Common myeloid progenitor, CD34-positive (primary cell): Measurements from ENCODE around the gene RUSF1.

Source experiments
- CTCF ChIA-PET: fragments of 350-600 bp; sonication (Branson Sonifier 250); formaldehyde crosslinking; loops from one replicate; lab custom pipeline; 2021; ENCODE audit warnings: antibody characterized with exemption; lab: Charles Lee
- POLR2A ChIA-PET: fragments of 350-600 bp; sonication (Branson Sonifier 250); formaldehyde crosslinking; loops from one replicate; lab custom pipeline; 2021; ENCODE audit warnings: antibody characterized with exemption; lab: Charles Lee
- DNase-seq, 3 donors: peaks; one replicate each; pipeline versions ENCODE4 v3.0.0 to v3.0.0-alpha.2; 2013
- H3K27ac ChIP-seq, 2 experiments: 1 replicate in 1 of 2; 2 replicates in 1 of 2; pipeline ENCODE4 v1.7.0; 2013; ENCODE audit warnings: inconsistent platforms in 2 of 2, low read length in 2 of 2, mild to moderate bottlenecking in 2 of 2, low read depth in 1 of 2, moderate library complexity in 1 of 2; ENCODE audit not compliant: severe bottlenecking in 2 of 2, insufficient read depth in 1 of 2, poor library complexity in 1 of 2
- H3K27me3 ChIP-seq, 5 experiments: replicated peaks in 2 of 5; 1 replicate in 3 of 5; 2 replicates in 2 of 5; pipeline versions ENCODE4 v1.6.1 to v1.7.0; 2013; ENCODE audit warnings: low read length in 4 of 5, mild to moderate bottlenecking in 2 of 5, moderate library complexity in 2 of 5, inconsistent platforms in 1 of 5; ENCODE audit not compliant: insufficient read depth in 5 of 5, control insufficient read depth in 4 of 5
- H3K36me3 ChIP-seq, 4 experiments: 1 replicate in 2 of 4; 2 replicates in 2 of 4; pipeline versions ENCODE4 v1.6.1 to v1.7.0; 2013; ENCODE audit warnings: low read length in 3 of 4, control low read depth in 1 of 4, mild to moderate bottlenecking in 1 of 4; ENCODE audit not compliant: control insufficient read depth in 4 of 4, insufficient read depth in 4 of 4
- H3K4me1 ChIP-seq, 4 experiments: 1 replicate in 3 of 4; 2 replicates in 1 of 4; pipeline versions ENCODE4 v1.6.1 to v1.7.1; 2013; ENCODE audit warnings: low read length in 3 of 4, mild to moderate bottlenecking in 3 of 4, control low read depth in 1 of 4, inconsistent platforms in 1 of 4, moderate library complexity in 1 of 4; ENCODE audit not compliant: control insufficient read depth in 4 of 4, insufficient read depth in 4 of 4; ENCODE audit errors: control extremely low read depth in 1 of 4
- H3K4me3 ChIP-seq, 7 experiments: 1 replicate in 4 of 7; 2 replicates in 3 of 7; pipeline versions ENCODE4 v1.5.1 to v1.7.0; 2013; ENCODE audit warnings: mild to moderate bottlenecking in 7 of 7, low read length in 6 of 7, moderate library complexity in 6 of 7, inconsistent platforms in 2 of 7, low read depth in 2 of 7, control low read depth in 1 of 7; ENCODE audit not compliant: insufficient read depth in 4 of 7, control insufficient read depth in 1 of 7; ENCODE audit errors: extremely low read depth in 1 of 7
- H3K9me3 ChIP-seq, 5 experiments: 1 replicate in 4 of 5; 2 replicates in 1 of 5; pipeline versions ENCODE4 v1.6.1 to v1.7.1; 2013; ENCODE audit warnings: low read length in 4 of 5, mild to moderate bottlenecking in 2 of 5, inconsistent platforms in 1 of 5, low read depth in 1 of 5, moderate library complexity in 1 of 5; ENCODE audit not compliant: control insufficient read depth in 4 of 5, insufficient read depth in 2 of 5; ENCODE audit errors: control extremely low read depth in 1 of 5
- WGBS: methylation state at CpG from one replicate; pipeline ENCODE4 v1.1.5; 2013; ENCODE audit not compliant: insufficient coverage; 5-methylcytosine and 5-hydroxymethylcytosine counted together

Gene RUSF1

DNA sequence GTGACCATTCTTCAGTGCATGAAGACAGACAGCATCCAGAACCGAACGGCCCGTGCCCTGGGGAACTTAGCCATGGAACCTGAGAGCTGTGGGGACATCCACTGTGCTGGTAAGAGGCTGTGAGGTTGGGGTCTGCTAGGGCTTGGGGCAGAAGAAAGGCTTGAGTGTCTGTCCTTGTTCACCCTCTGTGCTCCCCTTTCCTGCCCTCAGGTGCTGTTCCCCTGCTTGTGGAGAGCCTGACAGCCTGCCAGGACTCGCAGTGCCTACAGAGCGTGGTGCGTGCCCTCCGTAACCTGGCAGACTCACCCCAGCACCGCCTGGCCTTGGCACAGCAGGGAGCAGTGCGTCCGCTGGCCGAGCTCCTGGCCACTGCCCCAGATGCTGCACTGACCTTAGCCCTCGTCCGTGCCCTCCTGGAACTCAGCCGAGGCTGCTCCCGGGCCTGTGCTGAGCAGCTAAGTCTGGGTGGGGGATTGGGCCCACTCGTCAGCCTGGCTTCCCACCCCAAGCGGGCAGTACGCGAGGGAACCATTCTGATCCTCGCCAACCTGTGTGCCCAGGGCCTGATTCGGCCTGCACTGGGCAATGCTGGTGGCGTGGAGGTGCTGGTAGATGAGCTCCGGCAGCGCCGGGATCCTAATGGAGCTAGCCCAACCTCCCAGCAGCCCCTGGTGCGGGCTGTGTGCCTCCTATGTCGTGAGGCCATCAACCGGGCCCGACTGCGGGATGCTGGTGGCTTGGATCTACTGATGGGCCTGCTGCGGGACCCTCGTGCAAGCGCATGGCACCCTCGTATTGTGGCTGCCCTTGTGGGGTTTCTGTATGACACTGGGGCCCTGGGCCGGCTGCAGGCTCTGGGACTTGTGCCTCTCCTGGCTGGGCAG is 46.0 kb downstream of the RUSF1 start:
- 97% methylated on average over 26 of the region's 35 CpGs for WGBS
- POLR2A ChIA-PET: no interaction called here
- H3K4me3 ChIP-seq: no peak overlapping the region
- no peak for DNase-seq
- H3K27ac ChIP-seq: peak overlapping the region in 1 of 2 experiments; percentile 33
- CTCF ChIA-PET: interaction anchor here (2.3 to 5.7 kb wide), 2 partner anchors 10 to 13 kb away, joined by 13 to 28 read pairs; no protein-coding TSS in a partner anchor
- H3K36me3 ChIP-seq: peaks cover 5 to 51% (median 34%) of the 10 kb centered on the region in 4 experiments
- H3K4me1 ChIP-seq: peaks cover 5 to 53% (median 41%) of the 10 kb centered on the region in 4 experiments
- H3K27me3 ChIP-seq: no peaks in the 10 kb centered on the region
- no peaks in the 10 kb centered on the region for H3K9me3 ChIP-seq

- 92% methylated on average over 5 of the region's 10 CpGs for WGBS
- Histone ChIP-seq H3K9me3 (no peaks in the 10 kb centered on the region), H3K4me1 (peaks cover 2 to 53% (median 41%) of the 10 kb centered on the region in 4 experiments)
Measured at GRCh38 chr16:31461201-31461920, 46.8 kb downstream of the RUSF1 start.

GRCh38 chr16:31460582-31461002 is 47.6 kb downstream of the RUSF1 start:
- no peaks in the 10 kb centered on the region for H3K27me3 ChIP-seq
- ChIA-PET POLR2A (interaction anchor here (0.6 to 1.4 kb wide), 3 partner anchors 16 to 235 kb away, joined by 3 to 4 read pairs (median 4); no protein-coding TSS in a partner anchor), CTCF (interaction anchor here (0.9 to 5.7 kb wide), 21 partner anchors 9 to 408 kb away, joined by 3 to 28 read pairs (median 4); partner anchors contain the start of gene ZNF843)
- peaks cover 5 to 48% (median 34%) of the 10 kb centered on the region in 4 experiments for H3K36me3 ChIP-seq
- no peaks in the 10 kb centered on the region for H3K9me3 ChIP-seq
- H3K4me3 ChIP-seq: peak overlapping the region in 5 of 7 experiments; percentile 68 to 85 (median 77)
- H3K4me1 ChIP-seq: peaks cover 2 to 52% (median 44%) of the 10 kb centered on the region in 4 experiments
- H3K27ac ChIP-seq: peak overlapping the region in 1 of 2 experiments; percentile 98
- peak; percentile 63 to 82 (median 82) for DNase-seq
- 88% methylated on average over 3 of the region's 8 CpGs for WGBS

More at GRCh38 chr16:31461201-31461920, 46.8 kb downstream of the RUSF1 start:
- DNase-seq: no peak
- Histone ChIP-seq H3K27me3 (no peaks in the 10 kb centered on the region), H3K4me3 (peak overlapping the region in 1 of 7 experiments; percentile 54), H3K27ac (peak overlapping the region in 1 of 2 experiments; percentile 33), H3K36me3 (peaks cover 5 to 54% (median 37%) of the 10 kb centered on the region in 4 experiments)
- ChIA-PET CTCF (interaction anchor here (0.9 to 5.7 kb wide), 18 partner anchors 9 to 247 kb away, joined by 3 to 28 read pairs (median 4); partner anchors contain the start of gene ZNF843), POLR2A (no interaction called here)

DNA sequence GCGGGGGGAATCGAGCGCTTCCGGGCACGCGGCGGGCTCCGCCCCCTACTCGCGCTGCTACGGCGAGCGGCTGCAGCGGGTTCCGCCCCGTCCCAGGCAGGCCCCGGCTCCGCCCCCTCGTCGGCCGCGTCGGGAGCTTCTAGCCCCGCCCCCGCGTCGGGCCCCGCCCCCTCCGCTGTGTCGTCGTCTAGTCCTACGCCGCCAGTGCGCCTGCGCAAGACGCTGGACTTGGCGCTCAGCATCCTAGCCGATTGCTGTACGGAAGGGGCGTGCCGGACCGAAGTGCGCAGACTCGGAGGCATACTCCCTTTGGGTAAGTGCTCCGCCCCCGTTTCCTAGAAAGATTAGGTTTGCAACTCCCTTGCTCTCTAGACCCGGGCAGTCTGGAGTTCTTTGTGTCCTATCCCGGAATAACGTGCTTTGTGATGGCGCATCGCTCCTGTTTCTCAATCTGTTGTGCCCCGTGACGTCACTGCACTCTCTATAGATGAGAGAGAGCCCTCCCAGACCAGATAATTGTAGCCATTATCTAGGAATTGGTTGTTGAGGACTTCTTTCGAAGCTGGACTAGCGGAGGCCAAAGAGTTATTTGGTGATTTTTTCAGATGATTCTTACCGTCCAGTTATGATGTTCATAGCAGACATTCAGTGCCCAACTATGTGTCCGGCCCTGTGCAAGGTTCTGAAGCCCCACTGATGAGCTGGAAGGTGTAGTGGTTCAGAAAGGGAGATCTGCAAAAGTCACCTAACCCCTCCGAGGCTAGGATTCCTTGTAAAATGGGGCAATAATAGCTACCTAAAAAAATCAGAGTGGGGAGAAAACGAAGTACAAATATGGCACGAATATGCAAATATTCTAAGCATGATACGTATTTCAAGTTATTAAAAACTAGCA is 48.3 kb downstream of the RUSF1 start:
- POLR2A ChIA-PET: interaction anchor here (0.6 to 2.5 kb wide), 7 partner anchors 17 to 475 kb away, joined by 3 to 6 read pairs (median 4); partner anchors contain the start of genes HSD3B7 and RUSF1
- Histone ChIP-seq H3K27me3 (no peaks in the 10 kb centered on the region), H3K4me1 (peaks cover 2 to 53% (median 48%) of the 10 kb centered on the region in 4 experiments), H3K27ac (peak overlapping the region; percentile 97 to 98), H3K9me3 (no peaks in the 10 kb centered on the region), H3K4me3 (peak overlapping the region; percentile 66 to 90 (median 86)), H3K36me3 (peaks cover 5 to 46% (median 32%) of the 10 kb centered on the region in 4 experiments)
- 6% methylated on average over 39 of the region's 61 CpGs for WGBS
- CTCF ChIA-PET: interaction anchor here (0.9 to 5.7 kb wide), 21 partner anchors 8 to 409 kb away, joined by 3 to 28 read pairs (median 4); partner anchors contain the start of gene ZNF843
- peak; percentile 98 to 99 (median 99) for DNase-seq

GRCh38 chr16:31458844-31459686 is 49.1 kb downstream of the RUSF1 start, which contains the start of gene ARMC5:
Gene ARMC5 (plus strand): TSS chr16:31459501. CDS start chr16:31459525, 24 bp downstream.
- Histone ChIP-seq H3K4me3 (peak within 1 kb of the TSS; percentile 66 to 90 (median 86)), H3K27ac (peak within 1 kb of the TSS; percentile 97 to 98), H3K4me1 (peaks cover 2 to 59% (median 50%) of the 10 kb centered on the region in 4 experiments), H3K9me3 (no peaks in the 10 kb centered on the region), H3K27me3 (no peaks in the 10 kb centered on the region), H3K36me3 (peaks cover 2 to 37% (median 26%) of the 10 kb centered on the region in 4 experiments)
- 0% methylated on average over 89 of the region's 91 CpGs for WGBS
- ChIA-PET CTCF (interaction anchor here (0.6 to 5.7 kb wide), 11 partner anchors 9 to 410 kb away, joined by 4 to 36 read pairs (median 10); partner anchors contain the start of genes SLC5A2 and ZNF843), POLR2A (interaction anchor here (0.6 to 2.5 kb wide), 10 partner anchors 16 to 501 kb away, joined by 3 to 7 read pairs (median 4); partner anchors contain the start of genes HSD3B7, RUSF1, SETD1A and ZNF843)
- DNase-seq: peak; percentile 98 to 99 (median 99)
